Measurements from ENCODE around the gene CD300E.

The CD300E gene

GRCh38 chr17:74561586-74561985, 62.0 kb downstream of the CD300E start:
- DNase-seq: no peak

Data from CD4-positive, alpha-beta T cell treated with Interleukin-4 for 4 hours (primary cell).